ENCODE measurements around the gene RNF168.
"Not testable (repeated sequence)": the region's sequence is repeated elsewhere in the genome, so short reads cannot be mapped to it uniquely, and the experiment has no call there.

RNF168 gene

GRCh38 chr3:196514350-196514716 is 10.8 kb upstream of the RNF168 start:
- DNase-seq = no peak

- DNase-seq = no peak
Measured at GRCh38 chr3:196513697-196514349, 10.3 kb upstream of the RNF168 start.

GRCh38 chr3:196511646-196512425 is 8.3 kb upstream of the RNF168 start:
- DNase-seq = not testable (repeated sequence)

- not testable (repeated sequence) for DNase-seq
Measured at GRCh38 chr3:196511108-196511507, 7.5 kb upstream of the RNF168 start.

- DNase-seq = no peak
Measured at GRCh38 chr3:196506687-196507086, 3.1 kb upstream of the RNF168 start.

GRCh38 chr3:196504556-196504955 is 988 bp upstream of the RNF168 start:
- no peak for DNase-seq

GRCh38 chr3:196504077-196504398 is 470 bp upstream of the RNF168 start:
- DNase-seq = not testable (repeated sequence)

GRCh38 chr3:196502775-196503195 is 783 bp downstream of the RNF168 start:
- no peak for DNase-seq

GRCh38 chr3:196501316-196502044 is 2.1 kb downstream of the RNF168 start:
- no peak for DNase-seq

GRCh38 chr3:196499807-196500524 is 3.6 kb downstream of the RNF168 start:
- DNase-seq = peak; percentile 44

- no peak for DNase-seq
Measured at GRCh38 chr3:196499061-196499460, 4.5 kb downstream of the RNF168 start.

GRCh38 chr3:196498297-196498696 is 5.3 kb downstream of the RNF168 start:
- no peak for DNase-seq

GRCh38 chr3:196496183-196496582 is 7.4 kb downstream of the RNF168 start:
- no peak for DNase-seq

GRCh38 chr3:196493292-196493691 is 10.3 kb downstream of the RNF168 start:
- no peak for DNase-seq

GRCh38 chr3:196492080-196492479 is 11.5 kb downstream of the RNF168 start:
- no peak for DNase-seq

GRCh38 chr3:196489747-196490146 is 13.8 kb downstream of the RNF168 start:
- no peak for DNase-seq

- no peak for DNase-seq
Measured at GRCh38 chr3:196486263-196486662, 17.3 kb downstream of the RNF168 start.

GRCh38 chr3:196477678-196478077 is 25.9 kb downstream of the RNF168 start:
- DNase-seq = no peak

- DNase-seq = no peak
Measured at GRCh38 chr3:196472286-196472685, 31.3 kb downstream of the RNF168 start.

- no peak for DNase-seq
Measured at GRCh38 chr3:196471551-196471950, 32.0 kb downstream of the RNF168 start.

GRCh38 chr3:196470182-196470581 is 33.4 kb downstream of the RNF168 start:
- DNase-seq = not testable (repeated sequence)

GRCh38 chr3:196463804-196464203 is 39.8 kb downstream of the RNF168 start:
- no peak for DNase-seq

- DNase-seq = no peak
Measured at GRCh38 chr3:196463478-196463756, 40.2 kb downstream of the RNF168 start.

All from NCI-H526 treated with DMSO at 0.1 percent for 48 hours (cell line).